Endothelial cell of umbilical vein (primary cell): ENCODE data around the gene FAM120A. TPM values are rescaled to one million over a fixed set of nuclear protein-coding genes. Genes with fewer than 3 reads are reported as not detected.

Experiments
- BruUV-seq: library from RNA; stranded (reverse); fragments of 400-500 nt; replicated peaks from 2 replicates; lab custom pipeline; 2021; lab: Mats Ljungman, UMichigan
- CTCF ChIA-PET: fragments of 300-600, 350-600 bp; sonication (Branson Sonifier 250); formaldehyde crosslinking; loops from one replicate; lab custom pipeline; 2021; ENCODE audit warnings: antibody characterized with exemption, inconsistent platforms; lab: Charles Lee
- POLR2A ChIA-PET: fragments of 300-600, 350-600 bp; sonication (Branson Sonifier 250); formaldehyde crosslinking; loops from one replicate; lab custom pipeline; 2021; ENCODE audit warnings: antibody characterized with exemption, inconsistent platforms; lab: Charles Lee
- DNase-seq: peaks from one replicate; pipeline ENCODE4 v3.0.0-alpha.2; 2011; ENCODE audit warnings: low read depth, low spot score
- FAIRE-seq: peaks from 2 replicates; lab custom pipeline; 2011; peaks lifted over from hg19 to GRCh38; lab: Jason Lieb, UNC
- H2AFZ ChIP-seq: 2 replicates; pipeline ENCODE4 v1.6.0; 2012; ENCODE audit warnings: low read depth, low read length, control low read depth, inconsistent platforms
- H3K27ac ChIP-seq: 2 replicates; pipeline ENCODE4 v1.5.1; 2011; ENCODE audit warnings: low read depth, mild to moderate bottlenecking, control low read depth, low read length, moderate library complexity; ENCODE audit not compliant: insufficient read depth
- H3K27me3 ChIP-seq, 2 experiments: 2 replicates each; pipeline versions ENCODE4 v1.6.0 to v1.6.1; 2011; ENCODE audit warnings: low read length in 2 of 2, mixed read lengths in 1 of 2; ENCODE audit not compliant: control insufficient read depth in 2 of 2, insufficient read depth in 2 of 2
- H3K36me3 ChIP-seq, 2 experiments: 2 replicates in 1 of 2; 3 replicates in 1 of 2; pipeline ENCODE4 v1.5.1; 2011; ENCODE audit warnings: low read length in 2 of 2, mild to moderate bottlenecking in 1 of 2, moderate library complexity in 1 of 2; ENCODE audit not compliant: control insufficient read depth in 2 of 2, insufficient read depth in 2 of 2; ENCODE audit errors: extremely low read depth in 1 of 2
- H3K4me1 ChIP-seq: 3 replicates; pipeline ENCODE4 v1.5.1; 2011; ENCODE audit warnings: mild to moderate bottlenecking, low read length; ENCODE audit not compliant: control insufficient read depth, insufficient read depth; ENCODE audit errors: extremely low read depth
- H3K4me2 ChIP-seq: 2 replicates; pipeline ENCODE4 v1.6.1; 2011; ENCODE audit warnings: low read length, control low read depth, mixed read lengths; ENCODE audit not compliant: insufficient read depth
- H3K4me3 ChIP-seq, 3 experiments: fragments of 200-600 bp in 1 of 3; sonication (generic), shearing (Covaris generic) in 1 of 3; replicated peaks in 1 of 3; 2 replicates each; pipeline ENCODE4 v1.5.1; 2011 to 2016; ENCODE audit warnings: control low read depth in 3 of 3, low read length in 3 of 3, mild to moderate bottlenecking in 2 of 3, inconsistent platforms in 1 of 3, low read depth in 1 of 3, moderate library complexity in 1 of 3; ENCODE audit not compliant: insufficient read depth in 1 of 3
- H3K79me2 ChIP-seq: 2 replicates; pipeline ENCODE4 v1.6.0; 2012; ENCODE audit warnings: low read length, inconsistent platforms; ENCODE audit not compliant: control insufficient read depth, insufficient read depth
- H3K9ac ChIP-seq: replicated peaks from 2 replicates; pipeline ENCODE3; 2011; ENCODE audit warnings: low read length, control low read depth; ENCODE audit not compliant: insufficient read depth; ENCODE audit errors: extremely low read depth
- H3K9me1 ChIP-seq: replicated peaks from 3 replicates; pipeline ENCODE4 v1.6.0; 2011; ENCODE audit warnings: mild to moderate bottlenecking, low read length; ENCODE audit not compliant: control insufficient read depth, insufficient read depth; ENCODE audit errors: extremely low read depth
- H3K9me3 ChIP-seq: replicated peaks from 2 replicates; pipeline ENCODE4 v1.5.1; 2012; ENCODE audit warnings: low read length, inconsistent platforms; ENCODE audit not compliant: control insufficient read depth, insufficient read depth
- H4K20me1 ChIP-seq: replicated peaks from 2 replicates; pipeline ENCODE3; 2011; ENCODE audit warnings: mild to moderate bottlenecking, low read length; ENCODE audit not compliant: control insufficient read depth, insufficient read depth; ENCODE audit errors: extremely low read depth
- EZH2 ChIP-seq: IDR thresholded peaks from 2 replicates; pipeline ENCODE4 v1.6.1; 2012; ENCODE audit warnings: borderline replicate concordance, low read depth, mild to moderate bottlenecking, moderate library complexity, low read length, inconsistent platforms; ENCODE audit not compliant: severe bottlenecking
- FOS ChIP-seq: IDR thresholded peaks from 2 replicates; pipeline ENCODE4 v1.6.1; 2011; ENCODE audit warnings: mild to moderate bottlenecking, low read length, moderate library complexity, borderline replicate concordance; ENCODE audit not compliant: insufficient read depth
- GATA2 ChIP-seq: IDR thresholded peaks from 2 replicates; pipeline ENCODE4 v1.7.0; 2011; ENCODE audit warnings: low read depth, mild to moderate bottlenecking, moderate library complexity, mixed read lengths, low read length; ENCODE audit not compliant: insufficient read length, insufficient read depth
- JUN ChIP-seq: IDR thresholded peaks from 2 replicates; pipeline ENCODE4 v1.6.1; 2011; ENCODE audit warnings: borderline replicate concordance, low read depth; ENCODE audit not compliant: insufficient read length, insufficient read depth
- MYC ChIP-seq: IDR thresholded peaks from one replicate; pipeline ENCODE4 v1.6.1; 2011; ENCODE audit warnings: mild to moderate bottlenecking, low read depth, low read length
- POLR2A ChIP-seq: IDR thresholded peaks from 2 replicates; pipeline ENCODE4 v1.6.1; 2012; ENCODE audit warnings: low read depth, mild to moderate bottlenecking, control low read depth, low read length
- POLR2AphosphoS5 ChIP-seq: IDR thresholded peaks from 2 replicates; pipeline ENCODE4 v1.6.1; 2012; ENCODE audit warnings: low read depth, mild to moderate bottlenecking, control low read depth, low read length, moderate library complexity; ENCODE audit not compliant: insufficient read depth
- dilution Hi-C: fragments of 300-500 bp; cut with MboI; formaldehyde crosslinking; loops from one replicate; pipeline ENCODE4 v1.15.0; 2019; ENCODE audit warnings: low sequenced_read_pairs; ENCODE audit not compliant: extremely low pct_ligation_motif_present
- intact Hi-C: fragments of 100-400 bp; cut with micrococcal nuclease; formaldehyde crosslinking; loops from one replicate; pipeline ENCODE4 v1.10.0; 2022
- polyA plus RNA-seq, 4 experiments: library from polyadenylated mRNA; depleted of rRNA in 3 of 4; stranded (reverse) in 3 of 4; unstranded in 1 of 4; fragments of >200 nt; gene quantifications; 2 replicates each; pipeline versions ENCODE4 v1.2.1 to v1.2.3, GENCODE V29; 2011 to 2012; ENCODE audit warnings: missing spikeins in 1 of 4
- total RNA-seq: library from RNA; stranded (reverse); gene quantifications from 2 replicates; pipeline ENCODE4 v1.2.3, GENCODE V29; 2021
- TF ChIP-seq, protein P1 (sequence below): IDR thresholded peaks from 2 replicates; pipeline ENCODE4 v1.6.1; 2011; ENCODE audit not compliant: insufficient read depth, insufficient read length
- TF ChIP-seq, protein P2 (sequence below), 2 donors: IDR thresholded peaks; 1 replicate in 1 of 2; 2 replicates in 1 of 2; pipeline ENCODE4 v1.5.1; 2011; ENCODE audit warnings: low read length in 2 of 2, mild to moderate bottlenecking in 2 of 2, moderate library complexity in 2 of 2, control low read depth in 1 of 2, inconsistent platforms in 1 of 2, low read depth in 1 of 2; ENCODE audit not compliant: insufficient read depth in 1 of 2; ENCODE audit errors: extremely low read depth in 1 of 2

Gene FAM120A
- total and polyA plus RNA-seq, 2 donors (not counting 3 experiments of a cell fraction or from before 2014, with no cell fraction given), result 66.8 to 126 TPM

DNA sequence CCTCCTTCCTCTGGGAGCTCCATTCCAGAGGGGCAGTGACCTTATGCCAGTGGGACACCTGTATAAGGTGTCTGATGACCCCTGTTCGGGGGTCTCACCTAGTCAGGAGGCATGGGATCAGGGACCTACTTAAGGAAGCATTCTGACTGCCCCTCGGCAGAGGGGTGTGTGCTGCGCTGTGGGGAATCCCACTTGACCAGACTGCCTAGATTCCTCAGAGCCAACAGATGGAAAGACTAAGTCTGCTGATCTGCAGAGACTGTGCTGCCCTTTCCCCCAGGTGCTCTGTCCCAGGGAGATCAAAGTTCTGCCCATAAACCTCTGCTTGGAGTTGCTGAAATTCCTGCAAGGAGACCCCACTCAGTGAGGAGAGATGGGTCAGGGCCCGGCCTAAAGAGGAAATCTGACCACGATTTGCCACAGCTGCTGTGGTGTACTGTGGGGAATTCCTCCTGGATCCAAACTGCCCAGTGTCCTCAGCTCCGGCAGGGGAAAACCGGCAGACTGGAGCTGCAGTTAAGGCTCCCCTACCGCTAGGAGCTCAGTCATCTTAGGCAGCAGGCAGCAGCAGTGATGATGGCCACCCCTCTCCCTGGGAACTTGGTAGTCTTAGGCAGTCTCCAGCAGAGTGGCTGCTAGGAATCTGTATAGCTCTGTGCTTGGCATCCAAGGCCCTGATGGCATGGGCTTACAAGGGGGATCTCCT, 34.8 kb upstream of the FAM120A start:
- CTCF ChIA-PET, result no interaction called here
- no peak for DNase-seq
- no peak for FAIRE-seq

More for the DNA sequence above, 34.8 kb upstream of the FAM120A start:
- no peak overlapping the region for H2AFZ ChIP-seq
- no peaks in the 10 kb centered on the region for H4K20me1 ChIP-seq
- H3K9ac ChIP-seq, result no peak overlapping the region
- no peak overlapping the region for H3K27ac ChIP-seq
- no peak overlapping the region for H3K4me2 ChIP-seq
- no peaks in the 10 kb centered on the region for H3K79me2 ChIP-seq
- no peaks in the 10 kb centered on the region for H3K4me1 ChIP-seq
- TF ChIP-seq, protein P1, sequence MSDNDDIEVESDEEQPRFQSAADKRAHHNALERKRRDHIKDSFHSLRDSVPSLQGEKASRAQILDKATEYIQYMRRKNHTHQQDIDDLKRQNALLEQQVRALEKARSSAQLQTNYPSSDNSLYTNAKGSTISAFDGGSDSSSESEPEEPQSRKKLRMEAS, result no peak
- TF ChIP-seq JUN, result no peak
- TF ChIP-seq MYC, result no peak
- no peak for TF ChIP-seq POLR2A
- TF ChIP-seq GATA2, result no peak
- TF ChIP-seq POLR2AphosphoS5, result no peak
- no peak for TF ChIP-seq EZH2
- no peak for TF ChIP-seq FOS
- TF ChIP-seq, protein P2, sequence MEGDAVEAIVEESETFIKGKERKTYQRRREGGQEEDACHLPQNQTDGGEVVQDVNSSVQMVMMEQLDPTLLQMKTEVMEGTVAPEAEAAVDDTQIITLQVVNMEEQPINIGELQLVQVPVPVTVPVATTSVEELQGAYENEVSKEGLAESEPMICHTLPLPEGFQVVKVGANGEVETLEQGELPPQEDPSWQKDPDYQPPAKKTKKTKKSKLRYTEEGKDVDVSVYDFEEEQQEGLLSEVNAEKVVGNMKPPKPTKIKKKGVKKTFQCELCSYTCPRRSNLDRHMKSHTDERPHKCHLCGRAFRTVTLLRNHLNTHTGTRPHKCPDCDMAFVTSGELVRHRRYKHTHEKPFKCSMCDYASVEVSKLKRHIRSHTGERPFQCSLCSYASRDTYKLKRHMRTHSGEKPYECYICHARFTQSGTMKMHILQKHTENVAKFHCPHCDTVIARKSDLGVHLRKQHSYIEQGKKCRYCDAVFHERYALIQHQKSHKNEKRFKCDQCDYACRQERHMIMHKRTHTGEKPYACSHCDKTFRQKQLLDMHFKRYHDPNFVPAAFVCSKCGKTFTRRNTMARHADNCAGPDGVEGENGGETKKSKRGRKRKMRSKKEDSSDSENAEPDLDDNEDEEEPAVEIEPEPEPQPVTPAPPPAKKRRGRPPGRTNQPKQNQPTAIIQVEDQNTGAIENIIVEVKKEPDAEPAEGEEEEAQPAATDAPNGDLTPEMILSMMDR (IDR thresholded peaks at IDR 0.05; ENCODE audit: extremely low read depth in 1 of 2, insufficient read depth in 1 of 2, low read depth in 1 of 2, low read length in 2 of 2), result no peak
- no peaks in the 10 kb centered on the region for H3K9me3 ChIP-seq
- intact Hi-C loops, result no loop called here
- BruUV-seq, result no TSS peak
- no peak overlapping the region for H3K4me3 ChIP-seq
- POLR2A ChIA-PET, result no interaction called here
- H3K36me3 ChIP-seq, result no peaks in the 10 kb centered on the region
- dilution Hi-C loops, result no loop called here
- H3K27me3 ChIP-seq, result peaks cover 0 to 4% of the 10 kb centered on the region in 2 experiments
- H3K9me1 ChIP-seq, result no peaks in the 10 kb centered on the region
